HG02798 (cell line): Measurements from ENCODE around the gene RCAN1.
A peak's percentile ranks its signal among the peaks of the same experiment; 100 is the strongest.

Experiments
- ATAC-seq: cut with Tn5 transposase; IDR thresholded peaks from one replicate; pipeline ENCODE4 v1.9.1; 2021; ENCODE audit warnings: mild to moderate bottlenecking; ENCODE audit not compliant: unreplicated experiment, poor library complexity

Gene RCAN1

DNA sequence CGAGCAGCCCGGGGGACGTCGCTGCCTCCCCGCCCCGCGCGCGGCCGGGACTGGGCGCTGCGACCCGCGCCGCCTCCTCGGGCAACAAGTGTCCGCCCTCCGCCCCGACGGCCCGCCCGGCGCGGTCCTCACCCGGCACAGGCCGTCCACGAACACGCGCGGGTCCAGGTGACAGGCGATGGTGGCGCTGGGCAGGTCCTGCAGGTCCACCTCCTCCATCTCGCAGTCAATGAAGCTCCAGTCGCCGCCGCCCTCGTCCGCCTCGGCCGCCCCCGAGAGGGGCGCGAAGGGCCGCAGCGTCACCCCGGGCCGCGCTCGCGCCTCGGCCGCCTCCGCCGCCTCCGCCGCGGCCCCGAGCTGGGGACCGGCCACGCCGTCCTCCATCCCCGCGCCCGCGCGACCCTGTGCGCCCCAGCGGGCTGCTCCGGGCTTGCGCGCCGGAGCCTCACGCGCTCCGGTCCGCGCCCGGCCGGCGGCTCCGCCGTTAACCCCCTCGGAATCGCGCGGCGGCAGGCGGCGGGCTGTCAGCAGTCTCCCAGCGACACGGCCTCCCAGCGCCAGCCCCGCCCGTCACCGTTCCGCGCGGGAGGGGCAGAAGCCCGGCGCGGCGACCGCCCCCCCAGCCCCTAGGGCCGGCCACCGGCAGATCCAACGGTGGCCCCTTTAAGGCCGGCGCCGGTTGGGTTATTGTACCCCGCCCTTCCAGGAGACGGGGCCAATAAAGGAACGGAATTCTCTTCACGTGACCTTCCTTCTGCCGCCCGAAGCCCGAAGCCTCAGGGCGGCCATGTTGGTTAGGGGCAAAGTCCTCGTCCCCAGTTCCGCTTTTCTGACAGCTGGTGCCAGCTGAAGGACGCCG is at the start of gene RCAN1:
RCAN1 (minus strand) TSS at position 486 of the 859 bp plus-strand sequence; CDS start at position 384, 102 bp downstream.
- peak; percentile 97 for ATAC-seq

DNA sequence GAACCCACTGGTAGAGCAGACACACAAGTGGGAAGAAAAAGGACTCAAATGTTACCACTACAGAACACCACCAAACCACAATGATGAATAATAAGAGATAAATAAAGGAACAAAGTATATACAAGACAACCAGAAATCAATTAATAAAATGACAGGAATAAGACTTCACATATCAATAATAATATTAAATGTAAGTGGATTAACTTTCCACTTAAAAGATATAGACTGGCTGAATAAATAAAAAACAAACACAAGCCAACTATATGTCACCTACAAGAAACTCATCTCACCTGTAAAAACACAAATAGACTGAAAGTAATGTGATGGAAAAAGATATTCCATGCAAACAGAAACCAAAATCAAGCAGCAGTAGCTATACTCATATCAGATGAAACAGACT is 46.9 kb upstream of the RCAN1 start:
- ATAC-seq, result no peak

DNA sequence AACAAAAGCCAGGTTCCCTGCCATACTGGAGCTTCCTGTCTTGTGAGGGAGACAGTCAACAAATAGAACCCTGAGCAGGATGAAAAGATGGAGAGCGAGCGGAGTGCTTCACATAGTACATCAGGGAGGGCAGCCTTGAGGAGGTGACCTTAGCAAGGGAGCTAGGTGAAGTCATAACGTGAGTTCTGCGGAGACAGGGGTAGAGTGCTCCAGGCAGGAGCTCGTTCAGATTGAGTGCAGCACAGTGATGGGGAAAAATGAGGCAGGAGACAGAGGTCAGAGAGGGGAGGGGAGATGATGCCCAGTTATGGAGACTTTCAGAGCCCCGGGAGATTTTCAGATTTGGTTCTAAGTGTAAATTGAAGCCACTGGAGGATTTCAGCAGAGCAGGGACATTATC is 38.6 kb upstream of the RCAN1 start:
- ATAC-seq, result no peak

DNA sequence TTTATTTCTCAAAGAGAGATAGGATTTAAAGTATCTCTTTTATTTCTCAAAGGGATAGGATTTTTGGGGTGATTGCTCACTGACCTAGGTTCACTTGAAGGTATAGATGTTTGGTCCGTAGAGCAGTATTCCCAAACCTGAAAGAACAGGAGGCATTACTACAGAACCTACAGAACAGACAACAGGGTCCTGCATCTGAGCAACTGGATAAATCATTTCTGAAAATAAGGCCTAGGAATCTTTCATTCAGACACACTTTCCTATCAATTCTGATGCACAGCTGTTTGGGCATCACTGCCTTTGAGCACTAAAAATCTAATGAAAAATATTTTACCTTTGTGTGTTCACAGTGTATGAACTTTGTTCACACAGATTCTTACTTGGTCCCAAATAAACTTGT is 36.7 kb upstream of the RCAN1 start:
- no peak for ATAC-seq

DNA sequence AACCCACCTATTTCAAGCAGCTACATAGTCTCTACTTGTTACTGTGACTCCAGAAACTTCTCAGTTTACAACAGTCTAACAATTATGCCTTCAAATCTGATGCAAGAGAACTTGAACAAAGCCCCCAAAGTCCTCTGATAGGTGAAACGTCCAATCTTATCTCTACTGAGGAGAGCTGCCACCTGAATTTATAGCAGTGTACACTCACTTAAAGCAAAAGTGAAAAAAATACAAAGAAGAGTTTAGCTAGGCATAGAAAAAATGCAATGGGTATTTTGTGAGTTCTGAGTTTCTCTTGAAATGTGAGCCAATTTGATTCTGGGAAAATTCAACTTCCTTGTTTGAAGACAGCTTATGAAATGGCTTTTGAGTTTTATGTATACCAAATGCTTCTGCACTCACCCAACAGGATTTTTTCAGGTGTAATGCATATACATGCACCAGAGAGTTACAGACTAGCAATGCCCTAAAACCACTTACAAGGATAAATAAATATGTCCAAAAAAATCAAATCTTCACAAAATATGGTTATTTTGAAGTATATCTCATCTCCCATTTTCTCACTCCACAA is 36.0 kb upstream of the RCAN1 start:
- ATAC-seq, result no peak

DNA sequence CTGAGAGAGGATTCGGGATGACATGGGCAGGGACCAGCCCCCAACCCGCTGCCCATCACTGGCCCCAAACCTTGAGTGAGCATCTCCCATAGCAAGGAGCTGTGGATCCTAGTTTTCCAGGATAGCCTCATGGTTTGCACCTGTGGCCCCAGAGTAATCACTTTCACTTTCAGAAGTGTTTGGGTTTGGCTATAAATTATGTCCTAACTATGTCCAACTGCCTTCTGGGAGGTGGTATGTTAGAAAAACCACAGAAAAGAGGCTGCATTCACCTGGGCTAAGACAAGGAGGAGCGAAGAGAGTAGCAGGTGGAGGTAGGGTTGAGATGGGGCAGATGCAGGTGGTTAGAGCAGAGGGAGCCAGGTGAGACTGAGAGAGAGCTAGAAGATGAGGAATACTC is 34.5 kb upstream of the RCAN1 start:
- no peak for ATAC-seq

DNA sequence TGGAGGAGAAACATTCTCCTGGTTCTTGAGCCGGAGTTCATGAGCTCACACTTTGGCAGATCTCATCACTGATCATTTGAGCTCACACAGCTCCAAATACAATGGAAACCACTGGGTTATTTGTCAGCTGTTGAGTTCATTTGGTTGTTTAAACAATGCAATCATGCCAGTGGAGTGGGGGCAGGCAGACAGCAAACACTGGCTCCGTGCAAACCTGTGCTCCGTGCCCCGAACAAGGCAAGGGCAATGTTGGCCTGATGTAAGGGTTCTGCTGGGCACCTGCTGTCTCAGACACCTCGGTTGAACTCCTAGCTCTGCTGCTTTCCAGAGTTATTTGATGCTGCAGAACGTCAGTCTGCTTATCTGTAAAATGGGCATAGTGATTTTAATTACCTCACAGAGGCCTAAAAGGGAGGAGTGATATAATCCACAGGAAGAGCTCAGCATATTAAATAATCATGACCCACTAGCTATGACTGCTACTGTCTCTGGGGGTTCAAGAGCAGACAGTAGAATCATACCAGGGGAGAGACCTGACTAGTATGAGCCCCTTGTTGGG is 33.9 kb upstream of the RCAN1 start:
- ATAC-seq, result no peak

DNA sequence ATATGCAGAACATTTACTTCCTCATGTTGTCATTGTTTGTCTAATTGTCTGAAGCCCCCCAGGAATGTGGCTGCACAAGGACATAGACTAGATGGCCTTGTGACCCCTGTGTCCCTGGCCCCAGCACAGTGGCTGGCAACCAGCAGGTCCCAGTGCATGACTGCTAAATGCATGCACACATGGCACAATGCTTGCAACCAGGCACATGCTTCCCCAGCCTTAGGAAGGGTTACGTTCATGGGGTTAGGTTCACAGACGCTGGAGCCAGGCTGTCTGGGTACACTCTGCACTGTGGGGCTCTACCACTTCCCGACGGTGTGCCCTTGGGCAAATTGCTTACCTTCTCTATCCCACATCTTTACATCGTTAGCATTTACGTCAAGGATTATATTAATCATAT is 32.6 kb upstream of the RCAN1 start:
- ATAC-seq, result no peak

DNA sequence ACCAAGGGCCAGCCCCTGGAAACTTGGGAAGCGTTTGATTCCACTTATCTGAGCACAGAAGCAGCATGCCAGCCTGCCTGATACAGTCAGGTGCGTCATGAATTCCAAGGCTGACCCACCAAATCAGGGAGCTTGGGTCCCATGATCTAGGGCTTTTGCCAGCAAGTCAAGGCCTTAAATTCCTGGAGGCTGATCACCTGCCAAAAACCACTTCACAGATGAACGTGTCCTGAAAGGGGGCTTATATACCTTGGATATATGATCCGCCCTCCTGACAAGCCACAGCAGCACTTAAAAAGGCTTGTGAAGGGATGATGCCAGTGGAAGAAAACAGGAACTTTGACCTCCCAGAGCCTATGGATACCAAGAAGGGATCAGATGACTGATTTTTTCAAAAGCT is 29.9 kb upstream of the RCAN1 start:
- ATAC-seq, result no peak

DNA sequence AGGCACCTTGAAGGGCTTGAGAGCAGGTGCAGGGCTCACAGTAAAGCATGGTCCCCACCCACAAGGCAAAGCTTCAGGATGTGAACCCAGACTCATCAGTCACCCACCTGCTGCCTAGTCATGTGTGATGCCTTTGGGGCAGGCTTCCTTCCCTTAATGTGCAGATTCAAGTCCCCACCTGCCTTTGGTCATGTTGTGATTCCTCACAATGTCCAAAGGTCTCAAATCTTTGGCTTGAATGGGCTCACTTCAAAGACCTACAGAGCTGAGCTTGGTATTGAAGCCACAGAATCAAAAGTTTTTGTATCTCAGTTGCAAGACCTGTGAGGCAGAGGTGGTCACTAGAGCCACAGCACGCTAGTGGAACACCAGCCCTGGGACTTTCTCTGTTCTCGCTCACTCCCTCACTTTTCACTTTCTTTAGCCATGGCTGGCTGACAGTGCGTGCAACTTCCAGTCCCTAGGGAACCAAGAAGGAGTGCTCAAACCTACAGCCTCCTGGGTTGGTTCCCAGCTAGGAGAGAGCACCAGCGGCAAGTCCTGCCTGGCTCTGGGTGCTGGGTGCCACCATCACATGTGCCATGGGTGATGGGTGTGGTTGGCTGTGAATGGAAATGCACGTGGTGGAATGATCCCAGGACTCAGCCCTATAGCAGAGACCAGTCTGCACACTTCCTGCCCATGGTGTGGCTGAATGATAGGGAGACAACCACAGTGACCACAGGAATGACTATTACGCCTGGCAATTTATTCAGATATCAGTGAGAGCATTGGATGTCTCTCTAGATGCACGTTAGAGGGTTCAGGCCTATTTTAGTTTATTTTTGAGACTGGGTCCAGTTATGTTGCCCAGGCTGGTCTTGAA is 27.5 kb upstream of the RCAN1 start:
- ATAC-seq, result peak; percentile 61

DNA sequence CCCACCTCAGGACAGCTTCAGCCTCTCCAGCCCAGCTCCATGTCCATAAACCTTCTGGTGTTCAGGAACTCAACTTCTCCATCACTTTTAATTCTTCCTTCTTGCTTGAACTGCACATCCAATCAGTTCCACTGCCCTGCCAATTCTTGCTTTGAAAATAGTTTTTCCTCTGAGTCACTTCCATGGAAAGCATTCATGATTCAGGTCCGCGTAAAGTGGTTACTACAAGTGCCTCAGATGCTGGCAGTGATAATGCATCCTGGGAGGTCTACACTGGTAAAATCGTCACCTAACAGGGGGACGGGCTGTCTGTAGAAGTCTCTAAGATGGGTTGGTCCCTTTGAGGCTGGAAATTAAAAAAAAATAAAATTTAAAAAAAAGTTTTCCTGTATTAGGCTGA is 25.9 kb upstream of the RCAN1 start:
- ATAC-seq, result no peak

DNA sequence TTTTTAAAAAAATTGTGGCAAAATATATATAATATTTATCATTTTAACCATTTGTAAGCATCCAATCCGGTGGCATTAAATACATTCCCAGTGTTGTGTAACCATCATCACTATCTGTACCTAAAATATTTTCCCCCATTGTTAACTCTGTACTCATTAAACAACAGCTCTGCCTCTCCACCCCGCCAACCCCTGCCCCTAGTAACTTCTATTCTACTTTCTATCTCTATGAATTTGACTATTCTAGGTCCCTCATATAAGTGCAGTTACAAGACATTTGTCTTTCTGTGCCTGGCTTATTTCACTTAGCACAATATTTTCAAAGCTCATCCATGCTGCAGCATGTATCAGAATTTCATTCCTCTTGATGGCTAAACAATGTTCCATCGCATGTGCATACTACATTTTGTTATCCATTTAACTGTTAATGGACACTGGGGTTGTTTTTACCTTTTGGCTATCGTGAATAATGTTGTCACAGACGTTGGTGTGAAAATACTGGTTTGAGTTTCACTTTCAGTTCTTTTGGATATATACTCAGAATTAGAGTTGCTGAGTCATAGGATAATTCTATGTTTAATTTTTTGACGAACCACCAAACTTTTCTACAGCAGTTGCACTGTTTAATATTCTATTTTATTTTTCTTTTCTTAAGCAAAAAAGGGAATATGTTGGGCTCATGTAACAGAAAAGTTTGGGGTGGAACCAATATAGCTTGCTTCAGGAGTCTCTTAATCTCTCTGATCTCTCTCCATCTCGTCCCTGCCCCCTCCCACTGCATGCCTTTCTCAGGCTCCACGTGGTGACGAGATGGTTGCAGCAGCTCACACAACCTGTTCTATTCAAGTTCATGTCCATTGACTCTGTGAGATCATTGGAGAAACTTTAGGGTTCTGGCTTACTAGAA is 25.2 kb upstream of the RCAN1 start:
- peak; percentile 42 for ATAC-seq

DNA sequence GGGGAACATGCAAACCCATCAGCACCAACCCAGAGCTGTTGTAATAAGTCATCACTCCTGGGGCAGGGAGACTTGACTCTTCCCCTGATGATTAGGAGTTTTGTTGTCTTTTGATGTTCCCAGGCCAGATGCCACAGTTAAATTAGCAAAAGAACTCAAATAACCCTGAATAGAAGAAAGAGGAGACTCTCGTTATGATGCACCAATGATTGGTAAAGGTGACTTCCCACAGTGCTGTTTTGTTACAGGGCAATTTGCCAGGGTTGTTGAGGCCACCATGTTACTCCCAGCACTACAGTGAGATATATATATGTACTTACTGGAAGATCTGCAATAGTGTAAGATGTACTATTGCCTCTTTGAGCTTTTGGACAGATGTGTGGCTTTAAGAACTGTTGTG is 24.3 kb upstream of the RCAN1 start:
- ATAC-seq, result no peak

DNA sequence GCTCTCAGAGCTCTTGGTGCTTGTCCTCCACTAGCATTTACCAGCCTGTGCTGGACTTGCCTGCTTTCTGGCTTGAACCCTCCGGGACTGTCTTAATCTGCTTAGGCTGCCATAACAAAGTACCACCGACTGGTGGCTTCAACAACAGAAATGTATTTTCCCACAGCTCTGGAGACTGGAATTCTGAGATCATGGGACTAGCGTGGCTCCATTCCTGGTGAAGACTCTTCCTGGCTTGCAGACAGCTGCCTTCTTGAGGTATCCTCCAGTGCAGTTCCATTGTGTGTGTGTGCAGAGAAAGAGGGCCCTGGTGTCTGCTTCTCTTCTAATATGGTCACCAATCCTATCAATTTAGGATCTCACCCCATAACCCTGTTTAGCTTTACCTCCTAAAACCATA is 22.0 kb upstream of the RCAN1 start:
- no peak for ATAC-seq

DNA sequence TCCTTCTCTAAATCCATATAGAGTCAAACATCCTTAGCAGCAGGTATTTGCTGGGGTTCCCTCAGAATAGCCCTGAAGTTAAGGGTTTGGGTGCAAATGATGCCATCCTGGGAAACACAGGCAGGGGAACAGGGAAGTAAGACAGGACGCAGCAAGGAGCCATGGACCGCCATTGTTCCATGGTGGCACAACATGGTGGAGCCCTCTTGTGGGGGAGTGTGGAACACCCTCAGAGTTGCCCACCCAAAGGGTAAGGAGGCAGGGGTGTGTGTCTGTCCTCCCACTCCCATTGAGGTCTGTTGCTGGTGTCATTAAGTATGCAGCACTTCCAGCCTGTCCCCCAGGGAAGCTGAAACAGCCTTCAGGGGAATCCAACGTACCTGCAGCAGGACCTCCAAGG is 20.4 kb upstream of the RCAN1 start:
- ATAC-seq, result no peak

DNA sequence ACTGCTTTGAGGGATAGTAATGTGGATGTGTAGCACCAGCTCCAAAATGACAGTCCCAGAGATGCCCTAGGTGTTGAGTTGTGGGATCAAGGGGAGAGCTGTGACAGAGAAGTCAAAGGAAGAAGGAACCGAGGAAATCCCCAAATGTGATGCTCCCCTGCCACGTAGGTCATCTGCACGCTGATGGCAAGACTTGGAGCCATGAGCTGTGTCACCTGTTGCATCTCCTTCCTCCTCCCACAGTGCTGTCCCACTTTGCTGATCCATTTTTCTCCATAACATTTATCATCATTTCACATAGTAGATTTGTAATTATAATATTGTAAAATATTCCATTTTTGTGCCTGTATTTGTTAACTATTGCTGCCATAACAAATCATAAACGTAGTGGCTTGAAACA is 17.6 kb upstream of the RCAN1 start:
- no peak for ATAC-seq

DNA sequence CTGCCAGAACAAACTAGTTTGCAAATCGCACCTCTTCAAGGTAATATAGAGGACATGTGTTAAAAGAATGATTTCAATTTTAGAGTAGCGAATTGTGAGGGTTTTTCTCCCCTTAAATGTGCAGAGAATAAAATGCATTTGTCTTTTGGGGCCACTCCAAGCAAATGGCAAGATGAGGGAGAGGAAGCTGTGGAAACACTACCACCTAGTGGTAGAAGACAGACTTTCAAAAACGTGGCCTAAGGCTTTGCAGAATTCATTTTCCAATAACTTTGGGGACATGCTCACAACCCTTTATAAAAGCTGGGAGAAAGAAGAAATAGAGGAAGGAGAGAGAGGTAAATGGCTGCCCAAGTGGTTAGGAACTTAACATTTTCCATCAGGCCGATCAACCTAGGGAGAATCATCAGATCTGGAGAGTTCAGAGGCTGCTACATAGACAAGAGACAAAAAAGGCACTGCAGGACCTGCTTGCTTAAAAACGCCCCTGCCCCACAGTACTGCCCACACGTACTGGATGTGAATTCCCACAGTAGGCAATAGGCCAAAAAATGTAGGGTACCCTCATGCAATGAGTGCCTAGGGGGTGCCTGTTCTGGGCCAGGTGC is 15.7 kb upstream of the RCAN1 start:
- peak; percentile 53 for ATAC-seq

DNA sequence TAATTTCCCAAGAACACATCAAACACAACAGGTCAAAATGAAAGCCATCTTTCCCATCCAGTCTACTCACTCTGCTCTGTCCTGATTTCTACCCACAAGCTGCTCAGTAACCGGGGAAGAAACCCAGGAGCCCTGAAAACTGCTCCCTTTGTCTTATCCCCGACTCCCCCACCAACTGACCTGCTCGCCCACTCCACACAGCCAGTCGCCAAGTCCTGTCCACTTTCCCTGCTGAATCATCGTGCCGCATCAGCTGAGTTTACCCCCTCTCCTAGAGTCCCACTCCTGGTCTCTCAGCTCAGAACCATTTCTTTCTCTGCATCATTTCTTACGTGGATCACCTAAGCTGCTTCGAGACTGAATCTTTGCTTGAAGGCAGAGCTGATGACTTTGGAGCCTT is 11.2 kb upstream of the RCAN1 start:
- no peak for ATAC-seq

DNA sequence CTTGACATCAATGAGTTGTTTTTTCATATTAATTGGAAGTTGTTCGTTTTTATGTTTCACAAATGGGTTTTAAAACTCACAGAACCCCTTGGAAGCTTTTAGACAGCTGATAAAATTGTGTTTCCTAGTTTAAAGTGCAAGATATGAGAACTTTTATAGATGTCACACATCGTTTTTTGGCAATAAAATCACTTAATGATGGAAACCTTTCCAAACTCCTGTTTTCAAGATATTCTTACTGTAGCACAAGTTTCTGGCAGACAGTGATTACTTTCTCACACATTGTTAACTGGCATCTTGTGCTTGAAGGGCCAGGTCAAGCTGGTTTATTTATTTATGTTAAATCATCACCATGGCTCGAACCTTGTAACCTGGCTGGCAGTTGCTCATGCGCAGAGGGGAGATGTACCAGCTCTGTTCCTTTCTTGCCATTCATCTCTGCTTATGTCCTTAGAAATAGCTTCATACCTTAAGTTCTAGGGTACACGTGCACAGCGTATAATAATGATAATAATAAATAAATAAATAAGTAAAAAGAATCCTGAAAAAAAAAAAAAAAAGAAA is 10.2 kb upstream of the RCAN1 start:
- ATAC-seq, result no peak
